Adrenal gland (tissue), 5 donors: Measurements from ENCODE around the gene HADHA.

Source experiments
- POLR2A ChIP-seq, 2 donors: fragments of 450-650 bp; IDR thresholded peaks; one replicate each; pipeline ENCODE4 v1.6.1; 2017; ENCODE audit warnings: antibody characterized with exemption in 2 of 2, mild to moderate bottlenecking in 2 of 2, moderate library complexity in 1 of 2
- TF ChIP-seq, protein P1 (sequence below), 6 experiments: fragments of 450-650 bp in 4 of 6; fragments of 200-600 bp in 2 of 6; sonication (generic) in 1 of 6; IDR thresholded peaks; 1 replicate in 5 of 6; 2 replicates in 1 of 6; pipeline versions ENCODE4 v1.5.1 to v1.8.0; 2016 to 2021; ENCODE audit warnings: antibody characterized with exemption in 6 of 6, mild to moderate bottlenecking in 2 of 6, moderate library complexity in 1 of 6
- donor health status: DM: no; HTN: no; CAD: no.

DNA sequence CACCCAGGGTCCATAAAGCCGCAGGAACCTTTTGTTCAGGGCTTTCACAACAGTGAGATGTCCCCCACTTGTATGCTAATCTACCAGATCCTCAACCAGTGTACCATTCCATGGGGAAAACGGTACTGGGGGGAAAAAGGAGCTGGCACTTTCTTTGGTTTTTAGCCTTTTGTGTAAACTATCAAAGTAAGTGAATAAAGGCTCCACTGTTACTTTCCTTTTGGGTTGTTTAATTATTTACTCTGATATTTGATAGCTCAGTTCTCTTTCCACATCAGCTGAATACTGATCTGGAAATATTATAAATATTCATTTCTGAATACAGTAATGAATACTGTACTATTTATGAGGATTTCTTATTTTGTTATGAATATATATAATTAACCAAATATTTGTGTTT, 20.3 kb downstream of the HADHA start:
- TF ChIP-seq, protein P1, sequence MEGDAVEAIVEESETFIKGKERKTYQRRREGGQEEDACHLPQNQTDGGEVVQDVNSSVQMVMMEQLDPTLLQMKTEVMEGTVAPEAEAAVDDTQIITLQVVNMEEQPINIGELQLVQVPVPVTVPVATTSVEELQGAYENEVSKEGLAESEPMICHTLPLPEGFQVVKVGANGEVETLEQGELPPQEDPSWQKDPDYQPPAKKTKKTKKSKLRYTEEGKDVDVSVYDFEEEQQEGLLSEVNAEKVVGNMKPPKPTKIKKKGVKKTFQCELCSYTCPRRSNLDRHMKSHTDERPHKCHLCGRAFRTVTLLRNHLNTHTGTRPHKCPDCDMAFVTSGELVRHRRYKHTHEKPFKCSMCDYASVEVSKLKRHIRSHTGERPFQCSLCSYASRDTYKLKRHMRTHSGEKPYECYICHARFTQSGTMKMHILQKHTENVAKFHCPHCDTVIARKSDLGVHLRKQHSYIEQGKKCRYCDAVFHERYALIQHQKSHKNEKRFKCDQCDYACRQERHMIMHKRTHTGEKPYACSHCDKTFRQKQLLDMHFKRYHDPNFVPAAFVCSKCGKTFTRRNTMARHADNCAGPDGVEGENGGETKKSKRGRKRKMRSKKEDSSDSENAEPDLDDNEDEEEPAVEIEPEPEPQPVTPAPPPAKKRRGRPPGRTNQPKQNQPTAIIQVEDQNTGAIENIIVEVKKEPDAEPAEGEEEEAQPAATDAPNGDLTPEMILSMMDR (IDR thresholded peaks at IDR 0.05): no peak
- TF ChIP-seq POLR2A (IDR thresholded peaks at IDR 0.05): no peak
